Activated naive CD8-positive, alpha-beta T cell (primary cell): Measurements from ENCODE around the gene BSPH1.

ENCODE experiments used
- H3K27ac Mint-ChIP-seq: one replicate; pipeline ENCODE4 v1.8.0; 2021; ENCODE audit warnings: mixed read lengths
- H3K27me3 Mint-ChIP-seq: one replicate; pipeline ENCODE4 v1.8.0; 2021; ENCODE audit warnings: mixed read lengths
- H3K36me3 Mint-ChIP-seq: one replicate; pipeline ENCODE4 v1.8.0; 2021; ENCODE audit warnings: mixed read lengths
- H3K4me1 Mint-ChIP-seq: one replicate; pipeline ENCODE4 v1.8.0; 2021; ENCODE audit warnings: low read depth, mixed read lengths
- H3K4me3 Mint-ChIP-seq: one replicate; pipeline ENCODE4 v1.8.0; 2021; ENCODE audit warnings: mild to moderate bottlenecking, mixed read lengths
- H3K9me3 Mint-ChIP-seq: one replicate; pipeline ENCODE4 v1.8.0; 2021; ENCODE audit warnings: low read depth, mixed read lengths

The BSPH1 gene

GRCh38 chr19:47992070-47992469 lies at the start of gene BSPH1:
BSPH1 (minus strand) TSS chr19:47992170; CDS start chr19:47992081, 89 bp downstream.
- Mint-ChIP-seq H3K4me1 (no peaks in the 10 kb centered on the region), H3K27ac (no peak within 1 kb of the TSS), H3K27me3 (peaks cover 18% of the 10 kb centered on the region), H3K9me3 (no peaks in the 10 kb centered on the region), H3K36me3 (no peaks in the 10 kb centered on the region), H3K4me3 (no peak within 1 kb of the TSS)

GRCh38 chr19:48036765-48037164 lies 44.8 kb upstream of the BSPH1 start:
- no peaks in the 10 kb centered on the region for H3K36me3 Mint-ChIP-seq
- H3K27ac Mint-ChIP-seq: no peak overlapping the region
- peaks cover 6% of the 10 kb centered on the region for H3K9me3 Mint-ChIP-seq
- H3K27me3 Mint-ChIP-seq: peaks cover 27% of the 10 kb centered on the region
- H3K4me1 Mint-ChIP-seq: no peaks in the 10 kb centered on the region
- H3K4me3 Mint-ChIP-seq: no peak overlapping the region

- Mint-ChIP-seq H3K4me3 (no peak overlapping the region), H3K27me3 (peaks cover 19% of the 10 kb centered on the region), H3K4me1 (no peaks in the 10 kb centered on the region), H3K9me3 (peaks cover 6% of the 10 kb centered on the region), H3K27ac (no peak overlapping the region), H3K36me3 (no peaks in the 10 kb centered on the region)
These were observed 41.6 kb upstream of the BSPH1 start for GRCh38 chr19:48033604-48034003.

- Mint-ChIP-seq H3K9me3 (no peaks in the 10 kb centered on the region), H3K27me3 (peaks cover 26% of the 10 kb centered on the region), H3K36me3 (no peaks in the 10 kb centered on the region), H3K27ac (no peak overlapping the region), H3K4me1 (no peaks in the 10 kb centered on the region), H3K4me3 (no peak overlapping the region)
These were observed 38.1 kb upstream of the BSPH1 start for GRCh38 chr19:48030073-48030472.

GRCh38 chr19:48029431-48029830 lies 37.5 kb upstream of the BSPH1 start:
- H3K4me3 Mint-ChIP-seq: no peak overlapping the region
- H3K9me3 Mint-ChIP-seq: no peaks in the 10 kb centered on the region
- no peaks in the 10 kb centered on the region for H3K4me1 Mint-ChIP-seq
- H3K27me3 Mint-ChIP-seq: peaks cover 29% of the 10 kb centered on the region
- H3K36me3 Mint-ChIP-seq: no peaks in the 10 kb centered on the region
- H3K27ac Mint-ChIP-seq: no peak overlapping the region

- Mint-ChIP-seq H3K4me3 (no peak overlapping the region), H3K27me3 (peaks cover 29% of the 10 kb centered on the region), H3K27ac (no peak overlapping the region), H3K36me3 (no peaks in the 10 kb centered on the region), H3K9me3 (no peaks in the 10 kb centered on the region), H3K4me1 (no peaks in the 10 kb centered on the region)
These were observed 33.5 kb upstream of the BSPH1 start for GRCh38 chr19:48025480-48025879.

GRCh38 chr19:48023518-48023917 lies 31.5 kb upstream of the BSPH1 start:
- H3K27ac Mint-ChIP-seq: no peak overlapping the region

GRCh38 chr19:48023011-48023410 lies 31.0 kb upstream of the BSPH1 start:
- Mint-ChIP-seq H3K27me3 (peaks cover 27% of the 10 kb centered on the region), H3K27ac (no peak overlapping the region), H3K4me1 (no peaks in the 10 kb centered on the region), H3K36me3 (no peaks in the 10 kb centered on the region), H3K4me3 (no peak overlapping the region), H3K9me3 (no peaks in the 10 kb centered on the region)

More at GRCh38 chr19:48023518-48023917, 31.5 kb upstream of the BSPH1 start:
- H3K27me3 Mint-ChIP-seq: peaks cover 28% of the 10 kb centered on the region
- H3K4me1 Mint-ChIP-seq: no peaks in the 10 kb centered on the region
- H3K4me3 Mint-ChIP-seq: no peak overlapping the region
- no peaks in the 10 kb centered on the region for H3K9me3 Mint-ChIP-seq
- no peaks in the 10 kb centered on the region for H3K36me3 Mint-ChIP-seq

GRCh38 chr19:48020686-48021085 lies 28.7 kb upstream of the BSPH1 start:
- no peak overlapping the region for H3K4me3 Mint-ChIP-seq
- H3K27me3 Mint-ChIP-seq: peaks cover 22% of the 10 kb centered on the region
- no peak overlapping the region for H3K27ac Mint-ChIP-seq
- H3K4me1 Mint-ChIP-seq: no peaks in the 10 kb centered on the region
- no peaks in the 10 kb centered on the region for H3K36me3 Mint-ChIP-seq
- no peaks in the 10 kb centered on the region for H3K9me3 Mint-ChIP-seq

GRCh38 chr19:48010932-48011758 lies 19.2 kb upstream of the BSPH1 start:
- Mint-ChIP-seq H3K4me1 (no peaks in the 10 kb centered on the region), H3K36me3 (no peaks in the 10 kb centered on the region), H3K27ac (no peak overlapping the region), H3K9me3 (no peaks in the 10 kb centered on the region), H3K27me3 (peaks cover 12% of the 10 kb centered on the region), H3K4me3 (no peak overlapping the region)

- Mint-ChIP-seq H3K4me1 (no peaks in the 10 kb centered on the region), H3K4me3 (no peak overlapping the region), H3K36me3 (no peaks in the 10 kb centered on the region), H3K27ac (no peak overlapping the region), H3K9me3 (no peaks in the 10 kb centered on the region), H3K27me3 (peaks cover 10% of the 10 kb centered on the region)
These were observed 14.8 kb upstream of the BSPH1 start for GRCh38 chr19:48006762-48007161.

- Mint-ChIP-seq H3K4me1 (no peaks in the 10 kb centered on the region), H3K27me3 (peaks cover 8% of the 10 kb centered on the region), H3K27ac (no peak overlapping the region), H3K9me3 (no peaks in the 10 kb centered on the region), H3K36me3 (no peaks in the 10 kb centered on the region), H3K4me3 (no peak overlapping the region)
These were observed 12.3 kb upstream of the BSPH1 start for GRCh38 chr19:48004236-48004635.

- Mint-ChIP-seq H3K4me1 (no peaks in the 10 kb centered on the region), H3K27me3 (peaks cover 12% of the 10 kb centered on the region), H3K36me3 (no peaks in the 10 kb centered on the region), H3K27ac (no peak overlapping the region), H3K4me3 (no peak overlapping the region), H3K9me3 (no peaks in the 10 kb centered on the region)
These were observed 8.9 kb upstream of the BSPH1 start for GRCh38 chr19:48000846-48001245.

- peaks cover 14% of the 10 kb centered on the region for H3K27me3 Mint-ChIP-seq
- no peaks in the 10 kb centered on the region for H3K4me1 Mint-ChIP-seq
- no peak overlapping the region for H3K27ac Mint-ChIP-seq
- H3K36me3 Mint-ChIP-seq: no peaks in the 10 kb centered on the region
- H3K9me3 Mint-ChIP-seq: no peaks in the 10 kb centered on the region
- H3K4me3 Mint-ChIP-seq: no peak overlapping the region
These were observed 6.8 kb upstream of the BSPH1 start for GRCh38 chr19:47998800-47999199.

- Mint-ChIP-seq H3K4me1 (no peaks in the 10 kb centered on the region), H3K27ac (no peak overlapping the region), H3K36me3 (no peaks in the 10 kb centered on the region)
These were observed 4.3 kb upstream of the BSPH1 start for GRCh38 chr19:47996230-47996727.

More at GRCh38 chr19:47996230-47996727, 4.3 kb upstream of the BSPH1 start:
- H3K9me3 Mint-ChIP-seq: no peaks in the 10 kb centered on the region
- peaks cover 14% of the 10 kb centered on the region for H3K27me3 Mint-ChIP-seq
- no peak overlapping the region for H3K4me3 Mint-ChIP-seq
